Activated naive CD8-positive, alpha-beta T cell treated with anti-CD3 and anti-CD28 coated beads, Interleukin-2, amount 50 U/mL, for 24 hours (primary cell): ENCODE measurements around the gene ESPN.

Source experiments
- ATAC-seq: fragments of 150-1000 bp; cut with Tn5 transposase; one replicate; pipeline ENCODE4 v1.10.0; 2021
- DNase-seq: peaks from one replicate; pipeline ENCODE4 v3.0.0; 2021
- H3K27ac Mint-ChIP-seq: one replicate; pipeline ENCODE4 v1.8.0; 2021; ENCODE audit warnings: mild to moderate bottlenecking, mixed read lengths
- H3K27me3 Mint-ChIP-seq: one replicate; pipeline ENCODE4 v1.8.0; 2021; ENCODE audit warnings: mixed read lengths
- H3K36me3 Mint-ChIP-seq: one replicate; pipeline ENCODE4 v1.8.0; 2021; ENCODE audit warnings: low read depth, mixed read lengths
- H3K4me1 Mint-ChIP-seq: one replicate; pipeline ENCODE4 v1.8.0; 2021; ENCODE audit warnings: mixed read lengths
- H3K4me3 Mint-ChIP-seq: one replicate; pipeline ENCODE4 v1.8.0; 2021; ENCODE audit warnings: mild to moderate bottlenecking, moderate library complexity, mixed read lengths
- H3K9me3 Mint-ChIP-seq: one replicate; pipeline ENCODE4 v1.8.0; 2021; ENCODE audit warnings: mixed read lengths

ESPN gene

GRCh38 chr1:6481820-6482219 is 57.2 kb downstream of the ESPN start:
- no peaks in the 10 kb centered on the region for H3K9me3 Mint-ChIP-seq
- ATAC-seq (no peak), DNase-seq (no peak)
- peaks cover 23% of the 10 kb centered on the region for H3K27me3 Mint-ChIP-seq
- no peak overlapping the region for H3K4me3 Mint-ChIP-seq
- H3K27ac Mint-ChIP-seq, result no peak overlapping the region
- H3K36me3 Mint-ChIP-seq, result no peaks in the 10 kb centered on the region
- peaks cover 6% of the 10 kb centered on the region for H3K4me1 Mint-ChIP-seq

GRCh38 chr1:6483017-6483760 is 58.6 kb downstream of the ESPN start:
- ATAC-seq, result no peak
- Mint-ChIP-seq H3K27ac (no peak overlapping the region), H3K4me1 (peaks cover 6% of the 10 kb centered on the region), H3K27me3 (peaks cover 26% of the 10 kb centered on the region), H3K36me3 (no peaks in the 10 kb centered on the region), H3K9me3 (no peaks in the 10 kb centered on the region), H3K4me3 (no peak overlapping the region)
- no peak for DNase-seq

GRCh38 chr1:6483761-6484117 is 59.2 kb downstream of the ESPN start:
- H3K4me3 Mint-ChIP-seq, result no peak overlapping the region
- H3K4me1 Mint-ChIP-seq, result peaks cover 6% of the 10 kb centered on the region
- DNase-seq, result no peak
- no peaks in the 10 kb centered on the region for H3K9me3 Mint-ChIP-seq
- no peak for ATAC-seq
- H3K27me3 Mint-ChIP-seq, result peaks cover 26% of the 10 kb centered on the region
- H3K27ac Mint-ChIP-seq, result no peak overlapping the region
- H3K36me3 Mint-ChIP-seq, result no peaks in the 10 kb centered on the region

GRCh38 chr1:6484826-6485167 is 60.2 kb downstream of the ESPN start:
- Mint-ChIP-seq H3K4me3 (no peak overlapping the region), H3K4me1 (peaks cover 6% of the 10 kb centered on the region), H3K27ac (no peak overlapping the region), H3K9me3 (no peaks in the 10 kb centered on the region), H3K36me3 (no peaks in the 10 kb centered on the region), H3K27me3 (peaks cover 26% of the 10 kb centered on the region)
- DNase-seq, result no peak
- ATAC-seq, result no peak

GRCh38 chr1:6485168-6486101 is 60.9 kb downstream of the ESPN start:
- H3K27ac Mint-ChIP-seq, result no peak overlapping the region
- ATAC-seq, result no peak
- DNase-seq, result no peak
- H3K4me3 Mint-ChIP-seq, result no peak overlapping the region
- H3K27me3 Mint-ChIP-seq, result peaks cover 26% of the 10 kb centered on the region
- peaks cover 6% of the 10 kb centered on the region for H3K4me1 Mint-ChIP-seq
- H3K9me3 Mint-ChIP-seq, result no peaks in the 10 kb centered on the region
- H3K36me3 Mint-ChIP-seq, result no peaks in the 10 kb centered on the region

- DNase-seq, result peak; percentile 91
- H3K4me1 Mint-ChIP-seq, result peaks cover 11% of the 10 kb centered on the region
- H3K9me3 Mint-ChIP-seq, result no peaks in the 10 kb centered on the region
- peak; percentile 76 for ATAC-seq
- H3K27me3 Mint-ChIP-seq, result peaks cover 26% of the 10 kb centered on the region
- no peak overlapping the region for H3K4me3 Mint-ChIP-seq
- no peak overlapping the region for H3K27ac Mint-ChIP-seq
- no peaks in the 10 kb centered on the region for H3K36me3 Mint-ChIP-seq
Measured at GRCh38 chr1:6486433-6487011, 61.9 kb downstream of the ESPN start.

- Mint-ChIP-seq H3K9me3 (no peaks in the 10 kb centered on the region), H3K36me3 (no peaks in the 10 kb centered on the region), H3K27me3 (peaks cover 26% of the 10 kb centered on the region)
Measured at GRCh38 chr1:6487804-6488484, 63.4 kb downstream of the ESPN start.

GRCh38 chr1:6488602-6489382 is 64.2 kb downstream of the ESPN start:
- ATAC-seq (no peak), DNase-seq (no peak)
- H3K27me3 Mint-ChIP-seq, result peaks cover 22% of the 10 kb centered on the region
- no peaks in the 10 kb centered on the region for H3K9me3 Mint-ChIP-seq
- H3K4me3 Mint-ChIP-seq, result no peak overlapping the region
- no peak overlapping the region for H3K27ac Mint-ChIP-seq
- H3K4me1 Mint-ChIP-seq, result peaks cover 20% of the 10 kb centered on the region
- H3K36me3 Mint-ChIP-seq, result no peaks in the 10 kb centered on the region

More at GRCh38 chr1:6487804-6488484, 63.4 kb downstream of the ESPN start:
- ATAC-seq (no peak), DNase-seq (no peak)
- Mint-ChIP-seq H3K4me3 (no peak overlapping the region), H3K27ac (no peak overlapping the region), H3K4me1 (peaks cover 15% of the 10 kb centered on the region)

GRCh38 chr1:6489383-6489765 is 64.8 kb downstream of the ESPN start:
- DNase-seq (no peak), ATAC-seq (no peak)
- H3K4me1 Mint-ChIP-seq, result peaks cover 20% of the 10 kb centered on the region
- no peaks in the 10 kb centered on the region for H3K9me3 Mint-ChIP-seq
- H3K27ac Mint-ChIP-seq, result no peak overlapping the region
- peaks cover 17% of the 10 kb centered on the region for H3K27me3 Mint-ChIP-seq
- H3K36me3 Mint-ChIP-seq, result no peaks in the 10 kb centered on the region
- no peak overlapping the region for H3K4me3 Mint-ChIP-seq

- Mint-ChIP-seq H3K4me1 (peaks cover 20% of the 10 kb centered on the region), H3K4me3 (peak overlapping the region; percentile 82), H3K36me3 (no peaks in the 10 kb centered on the region), H3K9me3 (no peaks in the 10 kb centered on the region), H3K27ac (no peak overlapping the region), H3K27me3 (peaks cover 13% of the 10 kb centered on the region)
- DNase-seq, result peak; percentile 84
- peak; percentile 57 for ATAC-seq
Measured at GRCh38 chr1:6489799-6490180, 65.2 kb downstream of the ESPN start.

GRCh38 chr1:6490181-6491080 is 65.9 kb downstream of the ESPN start:
- H3K9me3 Mint-ChIP-seq, result no peaks in the 10 kb centered on the region
- H3K27ac Mint-ChIP-seq, result no peak overlapping the region
- ATAC-seq (peak; percentile 62), DNase-seq (peak; percentile 76)
- peak overlapping the region; percentile 82 for H3K4me3 Mint-ChIP-seq
- peaks cover 20% of the 10 kb centered on the region for H3K4me1 Mint-ChIP-seq
- H3K27me3 Mint-ChIP-seq, result peaks cover 13% of the 10 kb centered on the region
- H3K36me3 Mint-ChIP-seq, result no peaks in the 10 kb centered on the region

GRCh38 chr1:6491081-6491449 is 66.5 kb downstream of the ESPN start:
- ATAC-seq, result no peak
- no peaks in the 10 kb centered on the region for H3K36me3 Mint-ChIP-seq
- peaks cover 18% of the 10 kb centered on the region for H3K4me1 Mint-ChIP-seq
- H3K4me3 Mint-ChIP-seq, result peak overlapping the region; percentile 82
- H3K27ac Mint-ChIP-seq, result peak overlapping the region; percentile 82
- no peak for DNase-seq
- H3K9me3 Mint-ChIP-seq, result no peaks in the 10 kb centered on the region
- peaks cover 11% of the 10 kb centered on the region for H3K27me3 Mint-ChIP-seq

GRCh38 chr1:6491480-6491962 is 66.9 kb downstream of the ESPN start, which contains the start of gene PLEKHG5:
Gene PLEKHG5 (minus strand): TSS chr1:6491667. CDS start chr1:6477571, 14,096 bp downstream.
- Mint-ChIP-seq H3K27me3 (peaks cover 6% of the 10 kb centered on the region), H3K4me3 (peak within 1 kb of the TSS; percentile 82), H3K27ac (peak within 1 kb of the TSS; percentile 82), H3K36me3 (no peaks in the 10 kb centered on the region), H3K4me1 (peaks cover 15% of the 10 kb centered on the region), H3K9me3 (no peaks in the 10 kb centered on the region)
- peak; percentile 13 for ATAC-seq
- DNase-seq, result peak; percentile 31
